ENCODE measurements around the gene P3H2. TPM values are rescaled to one million over a fixed set of nuclear protein-coding genes. Genes with fewer than 3 reads are reported as not detected.
"Not testable (repeated sequence)": the region's sequence is repeated elsewhere in the genome, so short reads cannot be mapped to it uniquely, and the experiment has no call there.

Gene P3H2
- total RNA-seq, 2 donors from 2014 or later, result 14.6 to 22.2 TPM

- intact Hi-C loops (cut with DNase I), result no loop called here
These were observed 44.6 kb upstream of the P3H2 start for GRCh38 chr3:190165253-190165652.

DNA sequence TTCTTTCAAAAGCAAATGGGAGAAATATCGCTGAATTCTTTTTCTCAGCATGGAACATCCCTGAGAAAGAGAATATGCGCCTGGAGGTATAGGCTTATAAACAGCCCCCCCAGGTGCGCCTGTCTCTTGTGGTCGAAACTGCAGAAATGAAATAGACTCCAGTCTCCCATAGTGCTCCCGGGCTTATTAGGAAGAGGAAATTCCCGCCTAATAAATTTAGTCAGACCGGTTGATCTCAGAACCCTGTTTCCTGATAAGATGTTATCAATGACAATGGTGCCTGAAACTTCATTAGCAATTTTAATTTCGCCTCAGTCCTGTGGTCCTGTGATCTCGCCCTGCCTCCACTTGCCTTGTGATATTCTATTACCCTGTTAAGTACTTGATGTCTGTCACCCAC, 41.3 kb upstream of the P3H2 start:
- H3K9ac ChIP-seq (ENCODE audit: low read depth in 2 of 2, low read length in 2 of 2); intact Hi-C loops (cut with DNase I); DNase-seq: not testable (repeated sequence)

More at GRCh38 chr3:190165253-190165652, 44.6 kb upstream of the P3H2 start:
- Histone ChIP-seq H3K36me3 (no peaks in the 10 kb centered on the region), H3K4me3 (no peak overlapping the region), H3K9me3 (no peaks in the 10 kb centered on the region), H3K27me3 (no peaks in the 10 kb centered on the region), H3K27ac (no peak overlapping the region), H3K9ac (ENCODE audit: low read depth in 2 of 2, low read length in 2 of 2) (no peak overlapping the region), H3K4me1 (no peaks in the 10 kb centered on the region)
- no peak for DNase-seq
- TF ChIP-seq CTCF (IDR thresholded peaks at IDR 0.05), result no peak

DNA sequence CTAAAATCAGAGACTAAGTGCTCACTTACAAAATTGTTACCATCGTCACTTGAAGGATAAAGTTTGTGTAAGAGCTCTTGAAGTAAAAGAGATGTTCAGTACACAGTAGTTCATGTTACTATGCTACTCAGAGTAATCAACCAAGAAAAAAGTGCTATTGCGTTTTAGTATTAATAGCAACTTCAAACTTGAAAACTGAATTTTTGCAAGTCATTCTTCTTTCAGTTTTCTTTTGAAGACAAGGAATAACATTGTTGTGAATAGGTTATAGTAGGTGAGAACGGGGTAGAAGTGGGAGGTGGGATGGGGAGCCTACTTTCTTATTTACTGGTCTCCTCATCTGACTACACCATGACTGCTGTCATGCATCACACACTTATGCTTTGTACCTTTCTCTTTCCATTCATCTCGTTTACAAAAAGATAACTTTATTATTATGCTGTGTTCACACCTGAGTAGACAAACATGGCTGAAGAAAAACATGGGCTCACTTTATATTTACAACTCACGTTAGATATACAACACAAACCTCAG, 39.3 kb upstream of the P3H2 start:
- Histone ChIP-seq H3K36me3 (no peaks in the 10 kb centered on the region), H3K4me1 (no peaks in the 10 kb centered on the region), H3K9me3 (no peaks in the 10 kb centered on the region), H3K4me3 (no peak overlapping the region), H3K9ac (ENCODE audit: low read depth in 2 of 2, low read length in 2 of 2) (no peak overlapping the region), H3K27me3 (no peaks in the 10 kb centered on the region), H3K27ac (no peak overlapping the region)
- DNase-seq, result no peak
- no peak for TF ChIP-seq CTCF (IDR thresholded peaks at IDR 0.05)
- intact Hi-C loops (cut with DNase I), result no loop called here

More for the DNA sequence above, 41.3 kb upstream of the P3H2 start:
- H3K4me3 ChIP-seq, H3K27ac ChIP-seq, H3K9me3 ChIP-seq, H3K27me3 ChIP-seq, H3K4me1 ChIP-seq, H3K36me3 ChIP-seq: not testable (repeated sequence)

DNA sequence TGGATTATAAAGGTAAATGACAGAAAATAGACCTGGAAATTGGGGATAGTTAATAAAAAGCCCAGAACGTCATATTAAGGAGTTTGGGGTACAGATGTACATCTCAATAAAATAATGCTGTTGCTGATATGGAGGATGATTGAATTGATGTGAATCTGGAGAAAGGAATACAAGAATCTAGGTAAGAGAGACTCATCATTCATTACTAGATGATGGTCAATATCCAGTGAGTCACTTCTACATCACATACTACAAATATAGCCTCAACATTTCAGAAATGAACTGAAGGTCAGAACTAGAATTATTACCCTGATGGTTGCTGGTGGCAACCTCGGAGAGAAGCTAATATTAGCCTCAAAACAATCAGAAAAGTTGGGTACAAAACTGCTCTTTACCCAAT, 37.6 kb upstream of the P3H2 start:
- intact Hi-C loops (cut with DNase I), result no loop called here
- H3K9ac ChIP-seq (ENCODE audit: low read depth in 2 of 2, low read length in 2 of 2), result no peak overlapping the region
- H3K4me3 ChIP-seq, result no peak overlapping the region
- no peak overlapping the region for H3K27ac ChIP-seq
- no peaks in the 10 kb centered on the region for H3K9me3 ChIP-seq
- no peaks in the 10 kb centered on the region for H3K27me3 ChIP-seq
- no peaks in the 10 kb centered on the region for H3K36me3 ChIP-seq
- no peak for DNase-seq
- no peaks in the 10 kb centered on the region for H3K4me1 ChIP-seq
- TF ChIP-seq CTCF (IDR thresholded peaks at IDR 0.05), result no peak

DNA sequence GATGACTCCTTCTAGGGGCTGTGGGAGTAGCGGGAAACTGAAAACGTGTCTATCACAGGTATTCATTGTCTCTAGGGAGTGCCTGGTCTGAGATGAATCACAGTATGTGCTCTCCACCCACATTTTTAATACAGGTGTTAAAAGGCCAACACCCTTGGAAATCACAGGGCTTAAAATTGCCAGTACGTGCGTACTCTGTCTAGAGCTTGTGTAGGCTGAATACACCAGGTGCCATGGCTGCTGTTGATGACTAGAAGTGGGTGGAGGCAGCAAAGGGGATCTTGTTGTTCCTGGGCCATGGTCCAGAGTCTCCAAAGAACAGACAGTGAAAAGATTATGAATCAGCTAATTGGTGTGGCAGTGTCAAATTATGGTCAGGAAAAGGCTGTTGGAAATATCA, 35.1 kb upstream of the P3H2 start:
- no peak overlapping the region for H3K9ac ChIP-seq (ENCODE audit: low read depth in 2 of 2, low read length in 2 of 2)
- peaks cover 3% of the 10 kb centered on the region for H3K4me1 ChIP-seq
- DNase-seq, result peak; percentile 67
- no peak overlapping the region for H3K4me3 ChIP-seq
- intact Hi-C loops (cut with DNase I), result no loop called here
- H3K27ac ChIP-seq, result peak overlapping the region; percentile 74
- H3K9me3 ChIP-seq, result no peaks in the 10 kb centered on the region
- H3K27me3 ChIP-seq, result no peaks in the 10 kb centered on the region
- TF ChIP-seq CTCF (IDR thresholded peaks at IDR 0.05), result no peak
- H3K36me3 ChIP-seq, result no peaks in the 10 kb centered on the region

DNA sequence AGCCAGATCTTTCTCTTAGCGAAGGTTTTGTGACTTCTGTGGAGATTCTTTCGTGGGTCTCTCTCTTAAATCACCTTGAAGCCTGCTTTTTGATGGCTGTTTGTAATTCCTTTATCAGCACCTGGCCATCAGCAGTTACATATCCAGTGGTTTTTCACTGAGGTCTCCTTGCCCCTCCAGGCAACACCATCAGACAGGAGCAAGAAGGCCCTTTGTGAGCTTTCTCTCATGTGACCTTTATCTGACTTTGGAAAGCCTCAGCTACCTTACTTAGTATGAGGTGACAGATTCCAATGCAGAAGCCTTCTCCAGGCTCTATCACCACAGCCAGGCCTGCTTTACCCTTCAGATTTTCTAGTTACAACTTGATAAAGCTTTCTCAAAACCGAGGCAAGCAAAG, 30.0 kb upstream of the P3H2 start:
- intact Hi-C loops (cut with DNase I), result no loop called here
- no peaks in the 10 kb centered on the region for H3K27me3 ChIP-seq

DNA sequence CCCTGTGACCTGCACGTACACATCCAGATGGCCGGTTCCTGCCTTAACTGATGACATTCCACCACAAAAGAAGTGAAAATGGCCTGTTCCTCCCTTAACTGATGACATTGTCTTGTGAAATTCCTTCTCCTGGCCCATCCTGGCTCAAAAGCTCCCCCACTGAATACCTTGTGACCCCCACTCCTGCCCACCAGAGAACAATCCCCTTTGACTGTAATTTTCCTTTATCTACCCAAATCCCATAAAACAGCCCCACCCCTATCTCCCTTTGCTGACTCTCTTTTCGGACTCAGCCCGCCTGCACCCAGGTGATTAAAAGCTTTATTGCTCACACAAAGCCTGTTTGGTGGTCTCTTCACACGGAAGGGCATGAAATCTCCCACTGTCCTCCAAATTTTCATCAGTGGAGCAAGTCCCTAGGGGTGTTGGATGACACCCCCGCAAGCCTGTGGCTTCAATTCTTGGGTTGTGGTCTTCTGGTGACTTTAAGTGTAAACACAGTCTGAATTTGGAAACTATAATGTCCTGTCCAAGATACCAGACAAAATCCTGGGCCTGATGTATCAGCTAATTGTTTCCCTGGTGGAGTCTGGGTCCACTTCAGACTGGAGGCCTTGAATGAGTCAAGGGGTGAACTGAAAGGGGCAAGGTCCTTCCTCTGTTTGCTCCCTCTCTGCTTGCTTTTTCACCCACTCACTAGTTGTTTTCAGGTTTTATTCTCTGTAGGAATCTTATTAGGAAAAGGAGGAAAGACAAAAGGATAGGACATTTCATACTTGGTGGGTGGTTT, 29.3 kb upstream of the P3H2 start:
- H3K27me3 ChIP-seq; H3K4me1 ChIP-seq; H3K9ac ChIP-seq (ENCODE audit: low read depth in 2 of 2, low read length in 2 of 2); H3K36me3 ChIP-seq; DNase-seq; intact Hi-C loops (cut with DNase I); H3K9me3 ChIP-seq; H3K4me3 ChIP-seq: not testable (repeated sequence)
- peak overlapping the region; percentile 63 for H3K27ac ChIP-seq

More for the DNA sequence above, 30.0 kb upstream of the P3H2 start:
- H3K27ac ChIP-seq, result peak overlapping the region; percentile 63
- TF ChIP-seq CTCF (IDR thresholded peaks at IDR 0.05), result no peak
- H3K36me3 ChIP-seq, result no peaks in the 10 kb centered on the region
- H3K9me3 ChIP-seq, result no peaks in the 10 kb centered on the region
- no peak overlapping the region for H3K9ac ChIP-seq (ENCODE audit: low read depth in 2 of 2, low read length in 2 of 2)
- no peak for DNase-seq
- no peak overlapping the region for H3K4me3 ChIP-seq
- peaks cover 3% of the 10 kb centered on the region for H3K4me1 ChIP-seq

GRCh38 chr3:190144793-190145192, 24.1 kb upstream of the P3H2 start:
- intact Hi-C loops (cut with DNase I); H3K9me3 ChIP-seq: not testable (repeated sequence)

More at GRCh38 chr3:190144793-190145192, 24.1 kb upstream of the P3H2 start:
- H3K4me1 ChIP-seq; H3K27me3 ChIP-seq; H3K9ac ChIP-seq (ENCODE audit: low read depth in 2 of 2, low read length in 2 of 2); H3K27ac ChIP-seq; H3K4me3 ChIP-seq; DNase-seq; H3K36me3 ChIP-seq: not testable (repeated sequence)

All from colonic mucosa (tissue), 4 donors.